Peyer's patch (tissue), 4 donors: ENCODE results near the gene CCNH. TPM values are rescaled to one million over a fixed set of nuclear protein-coding genes. Genes with fewer than 3 reads are reported as not detected.

Experiments used
- DNase-seq, 3 donors: peaks; one replicate each; pipeline ENCODE4 v3.0.0-alpha.2; 2017 to 2019
- H3K27ac ChIP-seq, 4 donors: fragments of 200-600 bp; sonication (generic); one replicate each; pipeline ENCODE4 v1.5.1; 2016 to 2019
- H3K27me3 ChIP-seq, 2 donors: fragments of 200-600 bp; sonication (generic); one replicate each; pipeline ENCODE4 v1.5.1; 2019
- H3K36me3 ChIP-seq, 3 donors: fragments of 200-600 bp; sonication (generic); one replicate each; pipeline ENCODE4 v1.5.1; 2016 to 2019
- H3K4me1 ChIP-seq, 4 donors: fragments of 200-600 bp; sonication (generic); one replicate each; pipeline ENCODE4 v1.5.1; 2016 to 2019
- H3K4me3 ChIP-seq, 4 donors: fragments of 200-600 bp; sonication (generic); 1 replicate in 3 of 4; 2 replicates in 1 of 4; pipeline ENCODE4 v1.5.1; 2016 to 2019; ENCODE audit warnings: mild to moderate bottlenecking in 1 of 4
- H3K9me3 ChIP-seq, 4 donors: fragments of 200-600 bp; sonication (generic); one replicate each; pipeline ENCODE4 v1.5.1; 2016 to 2019; ENCODE audit warnings: mild to moderate bottlenecking in 1 of 4
- CTCF ChIP-seq, 6 experiments: fragments of 450-650 bp in 4 of 6; fragments of 200-600 bp in 2 of 6; sonication (generic) in 1 of 6; IDR thresholded peaks; one replicate each; pipeline ENCODE4 v1.5.1; 2017 to 2019; ENCODE audit warnings: antibody characterized with exemption in 6 of 6, mild to moderate bottlenecking in 3 of 6, moderate library complexity in 1 of 6
- POLR2A ChIP-seq, 2 donors: fragments of 450-650 bp; IDR thresholded peaks; one replicate each; pipeline ENCODE4 v1.5.1; 2017; ENCODE audit warnings: antibody characterized with exemption in 2 of 2, mild to moderate bottlenecking in 2 of 2, moderate library complexity in 2 of 2
- total RNA-seq, 4 donors: library from RNA; depleted of rRNA; stranded (reverse); fragments of >200 nt; gene quantifications; one replicate each; pipeline ENCODE4 v1.1.0, GENCODE V29; 2016

The CCNH gene
- total RNA-seq, 4 donors from 2014 or later: 81.7 to 370 (median 127) TPM

GRCh38 chr5:87404359-87404758, 8.4 kb downstream of the CCNH start:
- DNase-seq: no peak
- peaks cover 0 to 13% (median 0%) of the 10 kb centered on the region in 4 donors for H3K4me1 ChIP-seq
- no peak overlapping the region for H3K4me3 ChIP-seq
- no peaks in the 10 kb centered on the region for H3K9me3 ChIP-seq
- TF ChIP-seq CTCF (IDR thresholded peaks at IDR 0.05) (no peak), POLR2A (IDR thresholded peaks at IDR 0.05) (no peak)
- peaks cover 0 to 84% (median 0%) of the 10 kb centered on the region in 3 donors for H3K36me3 ChIP-seq
- no peaks in the 10 kb centered on the region for H3K27me3 ChIP-seq
- H3K27ac ChIP-seq: no peak overlapping the region

GRCh38 chr5:87403899-87404298, 8.8 kb downstream of the CCNH start:
- TF ChIP-seq POLR2A (IDR thresholded peaks at IDR 0.05): no peak
- no peak for TF ChIP-seq CTCF (IDR thresholded peaks at IDR 0.05)
- no peak for DNase-seq
- Histone ChIP-seq H3K27ac (no peak overlapping the region), H3K4me1 (peaks cover 0 to 10% (median 0%) of the 10 kb centered on the region in 4 donors), H3K4me3 (no peak overlapping the region), H3K9me3 (no peaks in the 10 kb centered on the region), H3K36me3 (peaks cover 0 to 80% (median 0%) of the 10 kb centered on the region in 3 donors), H3K27me3 (no peaks in the 10 kb centered on the region)

- no peak overlapping the region for H3K27ac ChIP-seq
- peaks cover 0 to 9% (median 0%) of the 10 kb centered on the region in 4 donors for H3K4me1 ChIP-seq
- no peaks in the 10 kb centered on the region for H3K9me3 ChIP-seq
- H3K36me3 ChIP-seq: peaks cover 0 to 79% (median 0%) of the 10 kb centered on the region in 3 donors
- TF ChIP-seq CTCF (IDR thresholded peaks at IDR 0.05) (no peak), POLR2A (IDR thresholded peaks at IDR 0.05) (no peak)
- H3K27me3 ChIP-seq: no peaks in the 10 kb centered on the region
- no peak for DNase-seq
- H3K4me3 ChIP-seq: no peak overlapping the region
Measured at GRCh38 chr5:87403409-87403808, 9.3 kb downstream of the CCNH start.

- Histone ChIP-seq H3K4me1 (peaks cover 0 to 9% (median 0%) of the 10 kb centered on the region in 4 donors), H3K27ac (no peak overlapping the region), H3K9me3 (no peaks in the 10 kb centered on the region), H3K36me3 (peaks cover 0 to 78% (median 0%) of the 10 kb centered on the region in 3 donors), H3K4me3 (no peak overlapping the region), H3K27me3 (no peaks in the 10 kb centered on the region)
- no peak for DNase-seq
- TF ChIP-seq POLR2A (IDR thresholded peaks at IDR 0.05): no peak
- no peak for TF ChIP-seq CTCF (IDR thresholded peaks at IDR 0.05)
Measured at GRCh38 chr5:87401626-87402025, 11.1 kb downstream of the CCNH start.

GRCh38 chr5:87400305-87400899, 12.3 kb downstream of the CCNH start:
- DNase-seq: no peak
- Histone ChIP-seq H3K27ac (peak overlapping the region in 1 of 4 donors; percentile 1), H3K4me3 (no peak overlapping the region), H3K36me3 (peaks cover 0 to 78% (median 0%) of the 10 kb centered on the region in 3 donors), H3K9me3 (no peaks in the 10 kb centered on the region), H3K27me3 (no peaks in the 10 kb centered on the region), H3K4me1 (peaks cover 0 to 12% (median 0%) of the 10 kb centered on the region in 4 donors)
- TF ChIP-seq CTCF (IDR thresholded peaks at IDR 0.05): peak; percentile 57 to 78 (median 74)
- TF ChIP-seq POLR2A (IDR thresholded peaks at IDR 0.05): no peak
